Right lobe of liver (tissue), 4 donors: ENCODE data around the gene TMEM138.

Experiments used
- CTCF ChIP-seq, 4 donors: fragments of 200-600 bp in 3 of 4; fragments of 450-650 bp in 1 of 4; IDR thresholded peaks; one replicate each; pipeline versions ENCODE4 v1.5.1 to v1.8.0; 2016 to 2022; ENCODE audit warnings: antibody characterized with exemption in 4 of 4, mild to moderate bottlenecking in 2 of 4
- POLR2A ChIP-seq: fragments of 450-650 bp; IDR thresholded peaks from one replicate; pipeline ENCODE4 v1.6.1; 2017; ENCODE audit warnings: antibody characterized with exemption, mild to moderate bottlenecking
- donor health status: DM: no; HTN: no; CAD: no.
- donor health status: DM: no; HTN: no; CAD: no.
- donor health status: DM: no; HTN: yes; CAD: no.

- TF ChIP-seq CTCF (IDR thresholded peaks at IDR 0.05), result no peak
- no peak for TF ChIP-seq POLR2A
Measured at GRCh38 chr11:61375761-61376108, 13.6 kb downstream of the TMEM138 start.
